K562 (cell line): ENCODE data around the gene LRRC74B. TPM values are rescaled to one million over a fixed set of nuclear protein-coding genes. Genes with fewer than 3 reads are reported as not detected.

Experiments
- CTBP1 ChIP-seq: fragments of 450-650 bp; IDR thresholded peaks from 2 replicates; pipeline ENCODE4 v1.6.1; 2016; ENCODE audit warnings: borderline replicate concordance
- DDX20 ChIP-seq: fragments of 450-650 bp; IDR thresholded peaks from 2 replicates; pipeline ENCODE4 v1.6.1; 2016; ENCODE audit warnings: missing genetic modification characterization, low read depth, mild to moderate bottlenecking, missing compliant biosample characterization, moderate library complexity
- GABPB2 ChIP-seq: fragments of 250-450 bp; sonication (Bioruptor Pico); conservative IDR thresholded peaks from 2 replicates; pipeline ENCODE4 v1.5.1; 2021; ENCODE audit warnings: mild to moderate bottlenecking
- GATAD2A ChIP-seq: fragments of 450-650 bp; IDR thresholded peaks from 2 replicates; pipeline ENCODE4 v1.6.1; 2017
- HDAC1 ChIP-seq, 2 experiments: fragments of 450-650 bp; IDR thresholded peaks; 2 replicates each; pipeline ENCODE4 v1.6.1; 2016 to 2017; ENCODE audit warnings: inconsistent platforms in 1 of 2, mild to moderate bottlenecking in 1 of 2, moderate library complexity in 1 of 2
- KLF1 ChIP-seq: fragments of 450-650 bp; IDR thresholded peaks from 2 replicates; pipeline ENCODE4 v1.6.1; 2016; ENCODE audit warnings: missing genetic modification characterization, missing compliant biosample characterization
- MTA2 ChIP-seq: fragments of 450-650 bp; IDR thresholded peaks from 2 replicates; pipeline ENCODE4 v1.6.1; 2016; ENCODE audit warnings: low read depth
- NFXL1 ChIP-seq: fragments of 450-650 bp; formaldehyde crosslinking; IDR thresholded peaks from 2 replicates; pipeline ENCODE4 v1.4.0; 2021; ENCODE audit warnings: mild to moderate bottlenecking
- NR4A1 ChIP-seq, 2 experiments: fragments of 250-450 bp in 1 of 2; fragments of 450-650 bp in 1 of 2; sonication (Bioruptor Pico) in 1 of 2; IDR thresholded peaks; 2 replicates each; pipeline versions ENCODE4 v1.4.0 to v1.6.1; 2016 to 2020; ENCODE audit warnings: mild to moderate bottlenecking in 2 of 2, missing compliant biosample characterization in 1 of 2, missing genetic modification characterization in 1 of 2, moderate library complexity in 1 of 2
- POU5F1 ChIP-seq: fragments of 150-350 bp; IDR thresholded peaks from 2 replicates; pipeline ENCODE4 v1.6.1; 2014; ENCODE audit warnings: borderline replicate concordance, low read length, low read depth, mild to moderate bottlenecking; ENCODE audit not compliant: partially characterized antibody
- PTRF ChIP-seq: fragments of 450-650 bp; IDR thresholded peaks from 2 replicates; pipeline ENCODE4 v1.6.1; 2016; ENCODE audit warnings: mild to moderate bottlenecking, missing genetic modification characterization, missing compliant biosample characterization
- RFX5 ChIP-seq: IDR thresholded peaks from 2 replicates; pipeline ENCODE4 v1.6.1; 2011; ENCODE audit warnings: low read depth, mild to moderate bottlenecking, improper control_type of control experiment, low read length
- SAP30 ChIP-seq: fragments of 200-600 bp; sonication (generic); IDR thresholded peaks from 2 replicates; pipeline ENCODE4 v1.6.1; 2012; ENCODE audit warnings: borderline replicate concordance, low read depth, mild to moderate bottlenecking, moderate library complexity, low read length, control low read depth, inconsistent platforms; ENCODE audit not compliant: insufficient read depth, poor library complexity, severe bottlenecking
- SMAD2 ChIP-seq: fragments of 150-350 bp; IDR thresholded peaks from 2 replicates; pipeline ENCODE4 v1.6.1; 2014; ENCODE audit warnings: low read depth, mild to moderate bottlenecking, low read length
- SMAD3 ChIP-seq: fragments of 450-650 bp; formaldehyde crosslinking; conservative IDR thresholded peaks from 2 replicates; pipeline ENCODE4 v1.4.0; 2020; ENCODE audit warnings: mild to moderate bottlenecking
- SMC3 ChIP-seq: conservative IDR thresholded peaks from 2 replicates; pipeline ENCODE4 v1.6.1; 2011; ENCODE audit warnings: low read depth, low read length, improper control_type of control experiment; ENCODE audit not compliant: insufficient read depth
- TEAD2 ChIP-seq: fragments of 450-650 bp; IDR thresholded peaks from 2 replicates; pipeline ENCODE4 v1.6.1; 2016; ENCODE audit warnings: missing genetic modification characterization, control low read depth, missing compliant biosample characterization
- ZNF274 ChIP-seq: IDR thresholded peaks from 2 replicates; pipeline ENCODE4 v1.6.1; 2011; ENCODE audit warnings: low read depth, mild to moderate bottlenecking, low read length, moderate library complexity, borderline replicate concordance
- ZNF408 ChIP-seq: fragments of 250-450 bp; sonication (Bioruptor Pico); IDR thresholded peaks from 2 replicates; pipeline ENCODE4 v1.4.0; 2020; ENCODE audit warnings: low read depth, mild to moderate bottlenecking, moderate library complexity
- ZNF764 ChIP-seq: fragments of 250-450 bp; sonication (Bioruptor Pico); IDR thresholded peaks from 2 replicates; pipeline ENCODE4 v1.4.0; 2020; ENCODE audit warnings: low read depth, mild to moderate bottlenecking, moderate library complexity
- polyA plus RNA-seq, 8 experiments: library from polyadenylated mRNA; depleted of rRNA in 4 of 8; stranded (reverse) in 5 of 8; unstranded in 3 of 8; fragments of >200 nt; fragmentation: Nextera tagmentation in 2 of 8; fragmentation: Illumina TruSeq in 1 of 8; extraction: Ambion mirVana in 2 of 8; extraction: Trizol in 1 of 8; gene quantifications; 2 replicates each; pipeline versions ENCODE4 v1.2.1 to v1.2.3, GENCODE V29; 2011 to 2014; ENCODE audit warnings: inconsistent platforms in 1 of 8, missing spikeins in 1 of 8
- total RNA-seq, 7 experiments: library from RNA; depleted of rRNA in 6 of 7; stranded (reverse); fragments of >200 nt in 6 of 7; fragmentation: Illumina TruSeq in 2 of 7; extraction: Trizol in 2 of 7; gene quantifications; 2 replicates each; pipeline versions ENCODE4 v1.2.1 to v1.2.3, GENCODE V29; 2011 to 2021; ENCODE audit warnings: low replicate concordance in 1 of 7
- TF ChIP-seq, protein P1 (sequence below): fragments of 200-400 bp; formaldehyde crosslinking; IDR thresholded peaks from 2 replicates; pipeline ENCODE4 v1.6.1; 2017; ENCODE audit warnings: mild to moderate bottlenecking, low read depth, low read length, moderate library complexity
- TF ChIP-seq, protein P2 (sequence below): fragments of 450-650 bp; conservative IDR thresholded peaks from 2 replicates; pipeline ENCODE4 v1.6.1; 2016; ENCODE audit warnings: missing genetic modification characterization, low read depth, mild to moderate bottlenecking, control low read depth, missing compliant biosample characterization
- TF ChIP-seq, protein P3 (sequence below): fragments of 250-450 bp; sonication (Bioruptor Pico); IDR thresholded peaks from 2 replicates; pipeline ENCODE4 v1.4.0; 2020; ENCODE audit warnings: mild to moderate bottlenecking, moderate library complexity

The LRRC74B gene
- total and polyA plus RNA-seq, 9 of the 15 experiments (the other 6 are each of a cell fraction or from before 2014, with no cell fraction given) = not detected

DNA sequence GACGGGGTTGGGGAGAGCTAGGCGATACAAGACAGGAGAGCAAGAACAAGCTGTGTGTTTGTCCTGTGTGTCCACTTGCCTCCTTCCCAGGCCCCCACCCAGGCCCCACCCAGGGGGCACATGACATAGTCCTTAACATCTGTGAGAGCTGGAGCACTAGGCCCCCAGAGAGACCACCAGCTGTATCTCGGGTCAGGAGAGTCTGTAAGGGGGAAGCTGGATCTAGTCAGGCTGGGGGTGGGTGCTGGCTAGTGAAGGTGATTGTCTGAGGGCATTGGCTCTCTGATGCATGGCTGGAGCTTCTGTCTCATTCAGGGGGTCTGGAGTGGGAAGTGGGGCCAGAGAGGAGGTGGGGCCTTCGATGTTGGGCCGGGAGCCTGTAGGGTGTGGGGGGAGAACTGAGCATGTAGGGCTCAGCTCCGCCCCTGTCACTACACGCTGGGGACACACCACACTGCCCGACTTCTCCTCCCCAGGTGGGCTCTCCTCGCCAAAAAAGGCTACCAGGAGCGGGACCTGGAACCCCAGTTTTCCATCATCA is 30.2 kb upstream of the LRRC74B start (continued):
- TF ChIP-seq ZNF764 (CRISPR knock-in tag) = 0 out of 2 replicates have a peak, but pooled peaks have one; percentile 16
- no peak for TF ChIP-seq RFX5
- TF ChIP-seq PTRF (tag) = no peak
- 0 out of 2 replicates have a peak, but pooled peaks have one; percentile 40 for TF ChIP-seq SMAD3
- no peak for TF ChIP-seq MTA2
- TF ChIP-seq ZNF274 = no peak
- no peak for TF ChIP-seq CTBP1
- TF ChIP-seq, protein P1, sequence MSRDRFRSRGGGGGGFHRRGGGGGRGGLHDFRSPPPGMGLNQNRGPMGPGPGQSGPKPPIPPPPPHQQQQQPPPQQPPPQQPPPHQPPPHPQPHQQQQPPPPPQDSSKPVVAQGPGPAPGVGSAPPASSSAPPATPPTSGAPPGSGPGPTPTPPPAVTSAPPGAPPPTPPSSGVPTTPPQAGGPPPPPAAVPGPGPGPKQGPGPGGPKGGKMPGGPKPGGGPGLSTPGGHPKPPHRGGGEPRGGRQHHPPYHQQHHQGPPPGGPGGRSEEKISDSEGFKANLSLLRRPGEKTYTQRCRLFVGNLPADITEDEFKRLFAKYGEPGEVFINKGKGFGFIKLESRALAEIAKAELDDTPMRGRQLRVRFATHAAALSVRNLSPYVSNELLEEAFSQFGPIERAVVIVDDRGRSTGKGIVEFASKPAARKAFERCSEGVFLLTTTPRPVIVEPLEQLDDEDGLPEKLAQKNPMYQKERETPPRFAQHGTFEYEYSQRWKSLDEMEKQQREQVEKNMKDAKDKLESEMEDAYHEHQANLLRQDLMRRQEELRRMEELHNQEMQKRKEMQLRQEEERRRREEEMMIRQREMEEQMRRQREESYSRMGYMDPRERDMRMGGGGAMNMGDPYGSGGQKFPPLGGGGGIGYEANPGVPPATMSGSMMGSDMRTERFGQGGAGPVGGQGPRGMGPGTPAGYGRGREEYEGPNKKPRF = no peak
- TF ChIP-seq NR4A1 (CRISPR knock-in tag; IDR thresholded peaks at IDR 0.05) = peak; percentile 92; the same call in 1 of the 2 replicates
- no peak for TF ChIP-seq NR4A1 (tag; IDR thresholded peaks at IDR 0.05)
- 0 out of 2 replicates have a peak, but pooled peaks have one; percentile 67 for TF ChIP-seq ZNF408
- 0 out of 2 replicates have a peak, but pooled peaks have one; percentile 5 for TF ChIP-seq SMC3
- TF ChIP-seq, protein P2, sequence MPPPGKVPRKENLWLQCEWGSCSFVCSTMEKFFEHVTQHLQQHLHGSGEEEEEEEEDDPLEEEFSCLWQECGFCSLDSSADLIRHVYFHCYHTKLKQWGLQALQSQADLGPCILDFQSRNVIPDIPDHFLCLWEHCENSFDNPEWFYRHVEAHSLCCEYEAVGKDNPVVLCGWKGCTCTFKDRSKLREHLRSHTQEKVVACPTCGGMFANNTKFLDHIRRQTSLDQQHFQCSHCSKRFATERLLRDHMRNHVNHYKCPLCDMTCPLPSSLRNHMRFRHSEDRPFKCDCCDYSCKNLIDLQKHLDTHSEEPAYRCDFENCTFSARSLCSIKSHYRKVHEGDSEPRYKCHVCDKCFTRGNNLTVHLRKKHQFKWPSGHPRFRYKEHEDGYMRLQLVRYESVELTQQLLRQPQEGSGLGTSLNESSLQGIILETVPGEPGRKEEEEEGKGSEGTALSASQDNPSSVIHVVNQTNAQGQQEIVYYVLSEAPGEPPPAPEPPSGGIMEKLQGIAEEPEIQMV (tag) = no peak
- TF ChIP-seq POU5F1 = no peak
- TF ChIP-seq, protein P3, sequence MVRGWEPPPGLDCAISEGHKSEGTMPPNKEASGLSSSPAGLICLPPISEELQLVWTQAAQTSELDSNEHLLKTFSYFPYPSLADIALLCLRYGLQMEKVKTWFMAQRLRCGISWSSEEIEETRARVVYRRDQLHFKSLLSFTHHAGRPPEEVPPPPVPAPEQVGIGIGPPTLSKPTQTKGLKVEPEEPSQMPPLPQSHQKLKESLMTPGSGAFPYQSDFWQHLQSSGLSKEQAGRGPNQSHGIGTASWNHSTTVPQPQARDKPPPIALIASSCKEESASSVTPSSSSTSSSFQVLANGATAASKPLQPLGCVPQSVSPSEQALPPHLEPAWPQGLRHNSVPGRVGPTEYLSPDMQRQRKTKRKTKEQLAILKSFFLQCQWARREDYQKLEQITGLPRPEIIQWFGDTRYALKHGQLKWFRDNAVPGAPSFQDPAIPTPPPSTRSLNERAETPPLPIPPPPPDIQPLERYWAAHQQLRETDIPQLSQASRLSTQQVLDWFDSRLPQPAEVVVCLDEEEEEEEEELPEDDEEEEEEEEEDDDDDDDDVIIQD (CRISPR knock-in tag) = 0 out of 2 replicates have a peak, but pooled peaks have one; percentile 62
- TF ChIP-seq GATAD2A = no peak
- no peak for TF ChIP-seq GABPB2 (CRISPR knock-in tag)
- no peak for TF ChIP-seq SAP30
- TF ChIP-seq NFXL1 (CRISPR knock-in tag) = no peak
- TF ChIP-seq SMAD2 = no peak
- TF ChIP-seq DDX20 (tag) = no peak
- no peak for TF ChIP-seq HDAC1 (IDR thresholded peaks at IDR 0.05)
- TF ChIP-seq KLF1 (tag) = no peak
- TF ChIP-seq TEAD2 (tag) = no peak
